Stimulated activated CD4-positive, alpha-beta T cell treated with anti-CD3 and anti-CD28 coated beads, Interleukin-2, amount 100 ng/mL, for 24 hours (primary cell): ENCODE results near the gene FAXC.
"Not testable (repeated sequence)": the region's sequence is repeated elsewhere in the genome, so short reads cannot be mapped to it uniquely, and the experiment has no call there.

Source experiments
- DNase-seq, 2 donors: peaks; one replicate each; pipeline ENCODE4 v3.0.0-alpha.2; 2020

FAXC gene

DNA sequence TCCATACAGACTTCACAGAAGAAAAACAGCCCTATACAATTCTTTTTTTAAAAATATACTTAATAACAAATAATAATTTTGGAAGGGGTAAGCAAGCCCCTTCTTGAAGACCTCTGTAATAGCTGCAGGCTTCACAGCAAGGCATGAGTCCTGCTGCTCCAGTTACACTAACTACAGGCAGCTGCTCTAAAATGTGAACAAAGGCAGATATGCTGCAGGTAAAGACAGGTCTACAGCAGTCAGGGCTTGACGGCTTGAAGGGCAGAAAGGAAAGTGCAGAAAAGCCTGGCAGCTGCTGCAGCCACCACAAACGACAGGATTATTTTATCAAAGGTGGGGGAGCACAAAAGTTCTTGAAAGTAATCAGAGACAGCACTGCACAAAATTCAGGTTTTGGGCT lies 11.3 kb downstream of the FAXC start:
- no peak for DNase-seq

- not testable (repeated sequence) for DNase-seq
Measured at GRCh38 chr6:99335298-99335697, 14.2 kb downstream of the FAXC start.

DNA sequence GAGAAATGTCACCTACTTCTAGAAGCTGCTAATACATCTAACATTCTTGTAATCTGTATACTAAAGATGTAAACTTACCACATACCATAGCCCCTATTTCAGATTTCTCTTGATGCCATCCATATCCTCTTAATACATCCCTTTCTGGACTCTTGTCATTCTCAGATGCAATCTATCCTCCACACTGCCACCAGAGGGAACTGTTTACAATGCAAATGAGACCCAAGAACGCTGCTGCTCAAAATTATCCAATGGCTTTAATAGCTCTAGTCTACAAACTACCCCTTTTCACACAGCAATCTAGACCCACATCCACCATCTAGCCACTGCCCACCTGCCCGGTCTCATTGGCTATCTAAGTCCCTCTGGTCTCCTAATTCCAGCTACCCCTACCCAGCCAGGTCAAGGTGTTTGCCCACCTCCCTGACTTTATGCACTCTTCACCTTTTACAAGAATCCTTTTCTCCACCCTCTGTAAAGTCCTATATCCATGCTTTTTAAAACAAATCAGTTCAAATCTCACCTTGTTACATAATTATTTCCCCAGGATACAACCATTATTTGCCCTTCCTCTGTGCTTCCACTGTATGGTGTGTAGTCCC lies 14.8 kb downstream of the FAXC start:
- no peak for DNase-seq

DNA sequence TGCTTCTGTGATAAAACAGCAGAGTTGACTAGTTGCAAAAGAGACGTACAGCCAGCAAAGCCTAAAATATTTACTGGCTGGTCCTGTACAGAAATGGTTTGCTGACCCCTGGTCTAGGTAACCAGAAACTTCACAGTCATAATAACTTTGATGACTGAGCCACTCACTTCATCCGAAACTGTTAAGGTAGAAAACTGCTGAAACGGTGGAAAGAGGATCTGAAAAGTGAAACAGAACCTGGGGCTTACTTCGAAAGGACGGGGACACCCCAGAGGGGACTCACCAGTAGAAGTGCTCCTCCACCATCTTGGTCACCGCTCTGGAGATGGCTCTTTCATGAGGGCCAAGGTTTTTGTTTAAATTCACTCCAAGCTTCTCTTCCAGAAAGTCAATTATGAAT lies 16.4 kb downstream of the FAXC start:
- no peak for DNase-seq

GRCh38 chr6:99331531-99331930 lies 17.9 kb downstream of the FAXC start:
- DNase-seq, result no peak

- peak; percentile 57 to 64 for DNase-seq
Measured at GRCh38 chr6:99330159-99330558, 19.3 kb downstream of the FAXC start.

DNA sequence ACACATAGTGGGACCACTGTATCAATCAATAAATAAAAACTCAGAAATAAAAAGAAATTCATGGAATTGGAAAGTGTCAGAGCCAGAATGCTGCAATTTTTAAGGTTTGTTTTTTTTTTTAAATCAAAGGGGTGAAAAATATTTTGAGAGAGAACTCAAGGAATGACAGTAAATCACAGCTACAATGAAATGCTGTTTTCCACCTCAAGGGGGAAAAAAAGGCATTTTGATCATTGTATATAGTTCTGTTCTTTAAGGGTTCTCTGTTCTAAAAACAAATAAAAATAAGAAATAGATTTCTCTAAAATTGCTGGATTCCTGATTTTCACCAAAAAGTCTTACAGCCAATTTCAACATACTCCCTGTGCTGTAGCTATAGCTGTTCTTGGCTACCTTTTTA lies 24.5 kb downstream of the FAXC start:
- DNase-seq, result no peak

GRCh38 chr6:99318566-99318965 lies 30.9 kb downstream of the FAXC start:
- DNase-seq, result no peak

DNA sequence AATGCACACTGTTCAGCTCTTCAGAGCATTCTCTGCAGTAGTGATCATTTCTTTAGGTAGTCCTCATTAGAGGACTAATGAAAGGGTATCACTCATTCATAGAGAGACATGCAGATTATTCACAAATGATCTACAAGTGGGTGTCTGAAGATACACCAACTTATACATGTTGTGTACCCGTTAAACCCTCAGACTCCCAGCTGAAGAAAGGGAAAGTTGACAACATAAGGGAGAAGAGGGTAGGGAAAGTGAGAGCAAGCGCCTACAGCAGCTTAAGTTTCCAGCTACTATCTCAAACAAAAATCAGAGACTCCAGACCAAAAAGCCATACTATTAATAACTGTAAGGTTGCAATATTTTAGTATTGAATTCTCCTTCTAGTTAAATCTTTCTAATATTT lies 37.1 kb downstream of the FAXC start:
- no peak for DNase-seq

- no peak for DNase-seq
Measured at GRCh38 chr6:99310553-99310952, 38.9 kb downstream of the FAXC start.

DNA sequence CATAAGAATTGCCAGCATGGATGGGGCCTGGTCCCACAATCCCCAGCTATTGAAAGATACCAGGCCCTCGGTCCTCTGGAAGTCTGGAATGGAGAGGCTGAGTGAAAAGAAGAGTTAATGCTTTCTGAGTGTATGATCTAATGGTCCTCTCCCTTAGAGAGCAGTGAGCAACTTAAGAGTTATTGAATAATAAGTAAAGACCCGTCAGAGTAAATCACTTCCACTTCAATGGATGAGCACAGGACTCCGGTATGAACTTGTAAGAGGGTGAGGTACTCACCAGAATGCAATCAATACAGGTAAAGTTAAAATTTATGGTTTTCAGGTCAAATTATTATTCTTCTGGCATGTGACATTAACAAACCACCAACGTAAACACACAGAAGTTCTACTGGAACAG lies 39.9 kb downstream of the FAXC start:
- DNase-seq, result no peak

GRCh38 chr6:99308788-99309187 lies 40.7 kb downstream of the FAXC start:
- DNase-seq, result no peak

- no peak for DNase-seq
Measured at GRCh38 chr6:99307295-99307907, 42.1 kb downstream of the FAXC start.

- DNase-seq, result no peak
Measured at GRCh38 chr6:99306341-99306740, 43.1 kb downstream of the FAXC start.

GRCh38 chr6:99305021-99305554 lies 44.4 kb downstream of the FAXC start:
- DNase-seq, result no peak

DNA sequence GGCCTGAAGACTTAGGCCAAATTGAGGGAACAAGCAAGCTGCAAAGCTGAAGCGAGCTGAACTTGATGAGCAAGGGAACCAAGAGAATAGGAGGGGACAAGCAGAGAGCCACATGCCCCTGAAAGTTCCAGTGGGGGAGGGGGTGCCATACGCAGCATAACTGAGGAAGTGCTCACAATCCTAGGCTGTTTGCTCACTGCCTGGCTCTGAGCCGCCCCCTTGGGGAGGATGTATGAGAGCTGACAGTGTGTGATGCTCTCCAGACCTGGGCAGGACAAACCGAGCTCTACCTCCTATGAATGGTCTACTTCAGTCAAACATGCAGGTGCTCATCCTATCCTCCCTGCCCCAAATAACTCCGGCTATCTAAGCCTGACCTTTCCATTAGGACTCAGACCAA lies 52.1 kb downstream of the FAXC start:
- no peak for DNase-seq

- DNase-seq, result no peak
Measured at GRCh38 chr6:99297006-99297405, 52.5 kb downstream of the FAXC start.

DNA sequence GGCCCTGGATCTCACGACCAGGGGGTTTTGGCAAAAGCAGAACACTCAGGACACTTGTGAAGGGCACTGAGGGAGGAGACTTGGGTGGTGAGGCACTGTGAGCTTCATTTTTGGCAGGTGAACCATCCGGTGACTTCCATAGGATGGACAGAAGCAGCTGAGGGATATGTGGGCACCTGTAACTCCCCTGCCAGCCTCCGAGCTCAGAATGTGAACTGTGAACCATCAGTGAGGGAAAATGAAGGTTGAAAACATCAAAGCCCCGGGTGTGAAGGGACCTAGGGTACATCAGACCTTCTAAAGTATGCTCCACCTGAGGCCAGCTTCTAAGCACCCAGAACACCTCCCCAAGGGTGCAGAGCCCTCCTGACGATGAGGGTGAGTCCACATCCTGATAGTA lies 53.2 kb downstream of the FAXC start:
- no peak for DNase-seq

DNA sequence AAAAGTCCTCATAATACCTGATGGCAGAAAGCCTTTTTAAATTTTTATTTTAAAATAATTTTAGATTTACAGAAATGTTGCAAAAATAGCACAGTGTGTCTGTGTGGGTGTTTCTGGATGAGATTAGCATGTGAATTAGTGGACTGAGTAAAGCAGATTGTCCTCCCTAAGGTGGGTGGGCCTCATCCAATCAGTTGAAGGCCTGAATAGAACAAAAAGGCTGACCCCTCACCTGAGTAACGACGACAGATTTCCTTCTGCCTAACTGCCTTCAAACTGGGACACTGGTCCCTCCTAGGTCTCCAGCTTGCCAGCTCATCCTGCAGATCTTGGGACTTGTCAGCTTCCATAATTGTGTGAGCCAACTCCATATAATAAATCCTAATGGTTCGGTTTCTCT lies 54.2 kb downstream of the FAXC start:
- DNase-seq, result no peak

- no peak for DNase-seq
Measured at GRCh38 chr6:99294786-99295185, 54.7 kb downstream of the FAXC start.

GRCh38 chr6:99289701-99290100 lies 59.8 kb downstream of the FAXC start:
- DNase-seq, result no peak

- no peak for DNase-seq
Measured at GRCh38 chr6:99288668-99289067, 60.8 kb downstream of the FAXC start.

- no peak for DNase-seq
Measured at GRCh38 chr6:99287523-99287922, 62.0 kb downstream of the FAXC start.

DNA sequence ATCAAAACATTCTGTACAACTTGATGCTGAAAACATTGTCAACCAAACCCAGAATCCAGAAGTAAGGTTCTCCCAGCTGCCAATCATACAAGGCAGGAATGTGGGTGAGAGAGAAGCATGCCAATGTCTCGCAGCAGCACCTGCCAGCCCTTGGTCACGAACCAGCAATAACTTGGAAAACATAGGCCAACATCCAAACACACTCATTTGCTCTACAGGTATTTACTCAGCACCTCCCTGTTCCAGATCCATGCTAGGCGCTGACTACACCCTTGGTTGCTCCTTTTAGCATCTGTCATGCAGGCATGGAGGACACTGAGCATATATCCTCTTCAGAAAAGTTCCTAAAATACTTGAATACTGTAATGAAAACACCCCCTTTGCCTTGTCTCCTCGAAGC lies 63.6 kb downstream of the FAXC start:
- DNase-seq, result no peak

GRCh38 chr6:99282479-99283062 lies 66.9 kb downstream of the FAXC start:
- DNase-seq, result no peak
